Mesothelial cell of epicardium (in vitro differentiated cells): ENCODE results near the gene PPP1R37. TPM values are rescaled to one million over a fixed set of nuclear protein-coding genes. Genes with fewer than 3 reads are reported as not detected.

ENCODE experiments used
- DNase-seq, 2 experiments: peaks; one replicate each; pipeline ENCODE4 v3.0.0; 2021; ENCODE audit warnings: low spot score in 2 of 2; ENCODE audit not compliant: unreplicated experiment in 2 of 2
- H3K27ac Mint-ChIP-seq: 2 replicates; pipeline ENCODE4 v1.8.0; 2021; ENCODE audit warnings: mixed read lengths
- H3K27me3 Mint-ChIP-seq: 2 replicates; pipeline ENCODE4 v1.8.0; 2021; ENCODE audit warnings: low read depth, mixed read lengths
- H3K36me3 Mint-ChIP-seq: 2 replicates; pipeline ENCODE4 v1.8.0; 2021; ENCODE audit warnings: mixed read lengths
- H3K4me1 Mint-ChIP-seq: 2 replicates; pipeline ENCODE4 v1.8.0; 2021; ENCODE audit warnings: mixed read lengths
- H3K4me3 Mint-ChIP-seq: 2 replicates; pipeline ENCODE4 v1.8.0; 2021; ENCODE audit warnings: mild to moderate bottlenecking, moderate library complexity, mixed read lengths
- H3K9me3 Mint-ChIP-seq: 2 replicates; pipeline ENCODE4 v1.8.0; 2021; ENCODE audit warnings: mixed read lengths
- CTCF ChIP-seq: fragments of 200-600 bp; sonication (generic); IDR thresholded peaks from one replicate; pipeline ENCODE4 v1.5.0; 2021; ENCODE audit warnings: antibody characterized with exemption; ENCODE audit not compliant: unreplicated experiment
- total RNA-seq: library from RNA; stranded (reverse); gene quantifications from 3 replicates; pipeline ENCODE4 v1.2.1, GENCODE V29; 2021

The PPP1R37 gene
- total RNA-seq, 1 donor from 2014 or later: 40.7 TPM

GRCh38 chr19:45086480-45086879 lies 6.5 kb upstream of the PPP1R37 start:
- DNase-seq: no peak
- Mint-ChIP-seq H3K27me3 (no peaks in the 10 kb centered on the region), H3K4me3 (no peak overlapping the region), H3K27ac (no peak overlapping the region), H3K9me3 (no peaks in the 10 kb centered on the region), H3K36me3 (peaks cover 18% of the 10 kb centered on the region), H3K4me1 (peaks cover 8% of the 10 kb centered on the region)
- no peak for TF ChIP-seq CTCF

- TF ChIP-seq CTCF: no peak
These were observed 5.4 kb upstream of the PPP1R37 start for GRCh38 chr19:45087531-45087930.

GRCh38 chr19:45090034-45090433 lies 2.9 kb upstream of the PPP1R37 start:
- DNase-seq: no peak
- no peak overlapping the region for H3K27ac Mint-ChIP-seq
- H3K27me3 Mint-ChIP-seq: no peaks in the 10 kb centered on the region
- H3K9me3 Mint-ChIP-seq: no peaks in the 10 kb centered on the region
- peaks cover 26% of the 10 kb centered on the region for H3K4me1 Mint-ChIP-seq
- H3K36me3 Mint-ChIP-seq: peaks cover 10% of the 10 kb centered on the region
- H3K4me3 Mint-ChIP-seq: no peak overlapping the region
- TF ChIP-seq CTCF: no peak

More at GRCh38 chr19:45087531-45087930, 5.4 kb upstream of the PPP1R37 start:
- no peaks in the 10 kb centered on the region for H3K27me3 Mint-ChIP-seq
- peaks cover 10% of the 10 kb centered on the region for H3K36me3 Mint-ChIP-seq
- peaks cover 10% of the 10 kb centered on the region for H3K4me1 Mint-ChIP-seq
- H3K27ac Mint-ChIP-seq: no peak overlapping the region
- no peaks in the 10 kb centered on the region for H3K9me3 Mint-ChIP-seq
- no peak for DNase-seq
- no peak overlapping the region for H3K4me3 Mint-ChIP-seq

GRCh38 chr19:45090606-45091005 lies 2.4 kb upstream of the PPP1R37 start:
- TF ChIP-seq CTCF: no peak
- H3K27ac Mint-ChIP-seq: peak overlapping the region; percentile 99
- H3K4me3 Mint-ChIP-seq: peak overlapping the region; percentile 81
- H3K27me3 Mint-ChIP-seq: no peaks in the 10 kb centered on the region
- H3K9me3 Mint-ChIP-seq: no peaks in the 10 kb centered on the region
- H3K36me3 Mint-ChIP-seq: peaks cover 10% of the 10 kb centered on the region
- H3K4me1 Mint-ChIP-seq: peaks cover 26% of the 10 kb centered on the region
- no peak for DNase-seq

GRCh38 chr19:45091031-45091923 lies 1.7 kb upstream of the PPP1R37 start:
- Mint-ChIP-seq H3K27ac (peak overlapping the region; percentile 99), H3K9me3 (no peaks in the 10 kb centered on the region), H3K4me1 (peaks cover 30% of the 10 kb centered on the region), H3K27me3 (no peaks in the 10 kb centered on the region), H3K4me3 (peak overlapping the region; percentile 81), H3K36me3 (peaks cover 10% of the 10 kb centered on the region)
- no peak for TF ChIP-seq CTCF
- peak; percentile 95 to 99 for DNase-seq
